Measurements from ENCODE around the gene FBF1. TPM values are rescaled to one million over a fixed set of nuclear protein-coding genes. Genes with fewer than 3 reads are reported as not detected.

Gene FBF1
- polyA plus RNA-seq, 1 donor from 2014 or later = 13.5 TPM

DNA sequence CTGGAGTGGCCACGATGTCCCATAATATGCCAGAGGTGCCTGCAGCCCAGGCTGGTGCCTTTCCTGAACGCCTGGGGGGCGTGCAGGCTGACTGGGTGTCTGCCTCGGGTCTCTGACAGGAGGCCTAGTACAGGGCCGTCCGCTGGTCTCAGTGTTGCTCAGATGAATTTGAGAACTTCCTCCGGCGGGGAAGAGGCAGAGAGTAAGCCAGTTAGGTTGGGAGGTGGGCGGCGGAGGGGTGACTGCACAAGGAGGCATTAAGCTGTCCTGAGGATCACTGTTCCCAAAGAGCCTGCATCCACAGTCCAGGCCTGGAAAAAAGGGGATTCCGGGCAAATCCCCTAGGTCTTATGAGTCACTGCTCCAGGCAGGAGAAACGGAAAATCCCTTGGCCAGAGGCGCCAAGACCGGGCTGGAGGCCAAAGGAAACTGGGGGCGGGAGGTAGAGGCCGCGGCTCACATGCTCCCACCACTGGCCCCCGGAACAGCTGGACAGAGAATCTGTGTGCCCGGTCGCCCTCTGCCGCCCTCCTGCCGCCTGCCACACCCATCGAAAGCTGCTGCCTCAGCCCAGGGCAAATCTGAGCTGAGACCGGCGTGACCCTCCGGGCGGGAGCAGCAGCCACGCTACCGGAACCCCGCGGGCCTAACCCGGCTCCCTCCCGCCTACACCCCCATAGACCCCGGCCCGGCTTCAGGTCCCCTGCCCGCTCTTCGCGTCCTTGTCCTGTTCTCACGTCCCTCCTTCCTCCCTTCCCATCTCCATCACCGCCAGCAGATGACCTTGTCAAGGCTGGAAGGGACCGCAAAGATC is 63.7 kb downstream of the FBF1 start:
- Histone ChIP-seq H3F3A (ENCODE audit: insufficient read depth, low read length, poor library complexity, severe bottlenecking) (no peaks in the 10 kb centered on the region), H3K9ac (ENCODE audit: low read length) (no peak overlapping the region), H2AFZ (ENCODE audit: low read depth, low read length) (no peak overlapping the region), H3K79me2 (replicated peaks; ENCODE audit: insufficient read depth, low read length) (no peaks in the 10 kb centered on the region), H3K4me2 (ENCODE audit: low read length) (no peak overlapping the region), H3K9me2 (ENCODE audit: insufficient read depth, low read length) (no peaks in the 10 kb centered on the region), H3K4me3 (ENCODE audit: low read length) (peak overlapping the region; percentile 58), H3K27me3 (ENCODE audit: insufficient read depth, low read depth, low read length) (peaks cover 46% of the 10 kb centered on the region), H3K9me3 (ENCODE audit: low read length) (no peaks in the 10 kb centered on the region), H3K36me3 (ENCODE audit: insufficient read depth, low read length) (no peaks in the 10 kb centered on the region), H4K20me1 (ENCODE audit: insufficient read depth) (no peaks in the 10 kb centered on the region), H3K27ac (ENCODE audit: low read length) (no peak overlapping the region)
- no peak for TF ChIP-seq MXI1 (conservative IDR thresholded peaks at IDR 0.05; ENCODE audit: poor library complexity, severe bottlenecking)

DNA sequence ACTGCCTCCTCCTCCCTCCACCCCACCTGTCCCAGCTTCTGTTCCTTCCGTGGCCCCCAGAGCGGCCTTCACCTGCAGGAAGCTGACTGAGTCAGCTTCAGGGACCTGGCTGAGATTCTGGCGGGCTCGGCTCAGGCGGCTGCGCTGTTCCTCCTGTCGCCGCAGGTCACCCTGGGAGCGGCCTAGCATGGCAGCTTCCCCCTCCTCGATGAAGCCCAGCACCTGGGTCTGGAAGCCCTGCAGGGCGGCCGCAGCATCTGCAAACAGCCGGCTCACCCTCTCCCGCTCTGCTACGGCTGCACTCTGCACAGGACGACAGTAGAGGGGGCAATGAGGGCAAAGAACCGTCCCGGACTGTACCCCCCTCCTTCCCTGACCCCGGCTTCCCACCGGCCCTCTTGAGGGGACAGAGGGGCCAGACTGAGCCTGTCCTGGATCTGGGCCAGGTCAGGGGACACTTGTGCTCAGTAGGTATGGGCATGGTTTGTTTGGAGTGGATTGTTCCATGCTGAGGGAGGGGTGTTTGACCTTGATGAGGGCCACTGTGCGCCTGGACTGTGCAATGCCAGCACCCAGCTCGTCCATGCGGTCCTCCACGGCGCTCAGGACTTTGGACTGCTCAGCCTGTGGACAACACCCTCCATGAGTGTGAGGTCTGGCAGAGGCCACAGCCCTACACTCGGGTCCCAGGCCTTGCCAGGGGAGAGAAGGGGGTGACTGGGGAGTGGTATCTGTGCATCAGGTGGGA is 64.5 kb downstream of the FBF1 start:
- Histone ChIP-seq H3F3A (ENCODE audit: insufficient read depth, low read length, poor library complexity, severe bottlenecking) (no peaks in the 10 kb centered on the region), H3K36me3 (ENCODE audit: insufficient read depth, low read length) (no peaks in the 10 kb centered on the region), H3K9me3 (ENCODE audit: low read length) (no peaks in the 10 kb centered on the region), H3K4me2 (ENCODE audit: low read length) (no peak overlapping the region), H3K9ac (ENCODE audit: low read length) (no peak overlapping the region), H4K20me1 (ENCODE audit: insufficient read depth) (no peaks in the 10 kb centered on the region), H3K27ac (ENCODE audit: low read length) (no peak overlapping the region), H3K4me3 (ENCODE audit: low read length) (no peak overlapping the region), H3K79me2 (replicated peaks; ENCODE audit: insufficient read depth, low read length) (no peaks in the 10 kb centered on the region), H2AFZ (ENCODE audit: low read depth, low read length) (no peak overlapping the region), H3K27me3 (ENCODE audit: insufficient read depth, low read depth, low read length) (peaks cover 46% of the 10 kb centered on the region), H3K9me2 (ENCODE audit: insufficient read depth, low read length) (no peaks in the 10 kb centered on the region)
- no peak for TF ChIP-seq TAF1 (IDR thresholded peaks at IDR 0.05; ENCODE audit: low read depth)
- TF ChIP-seq, protein P1, sequence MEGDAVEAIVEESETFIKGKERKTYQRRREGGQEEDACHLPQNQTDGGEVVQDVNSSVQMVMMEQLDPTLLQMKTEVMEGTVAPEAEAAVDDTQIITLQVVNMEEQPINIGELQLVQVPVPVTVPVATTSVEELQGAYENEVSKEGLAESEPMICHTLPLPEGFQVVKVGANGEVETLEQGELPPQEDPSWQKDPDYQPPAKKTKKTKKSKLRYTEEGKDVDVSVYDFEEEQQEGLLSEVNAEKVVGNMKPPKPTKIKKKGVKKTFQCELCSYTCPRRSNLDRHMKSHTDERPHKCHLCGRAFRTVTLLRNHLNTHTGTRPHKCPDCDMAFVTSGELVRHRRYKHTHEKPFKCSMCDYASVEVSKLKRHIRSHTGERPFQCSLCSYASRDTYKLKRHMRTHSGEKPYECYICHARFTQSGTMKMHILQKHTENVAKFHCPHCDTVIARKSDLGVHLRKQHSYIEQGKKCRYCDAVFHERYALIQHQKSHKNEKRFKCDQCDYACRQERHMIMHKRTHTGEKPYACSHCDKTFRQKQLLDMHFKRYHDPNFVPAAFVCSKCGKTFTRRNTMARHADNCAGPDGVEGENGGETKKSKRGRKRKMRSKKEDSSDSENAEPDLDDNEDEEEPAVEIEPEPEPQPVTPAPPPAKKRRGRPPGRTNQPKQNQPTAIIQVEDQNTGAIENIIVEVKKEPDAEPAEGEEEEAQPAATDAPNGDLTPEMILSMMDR (IDR thresholded peaks at IDR 0.05; ENCODE audit: poor library complexity, severe bottlenecking) = no peak
- no peak for TF ChIP-seq EZH2 (IDR thresholded peaks at IDR 0.05; ENCODE audit: borderline replicate concordance, insufficient read depth, low read length, poor library complexity, severe bottlenecking)
- TF ChIP-seq, protein P2, sequence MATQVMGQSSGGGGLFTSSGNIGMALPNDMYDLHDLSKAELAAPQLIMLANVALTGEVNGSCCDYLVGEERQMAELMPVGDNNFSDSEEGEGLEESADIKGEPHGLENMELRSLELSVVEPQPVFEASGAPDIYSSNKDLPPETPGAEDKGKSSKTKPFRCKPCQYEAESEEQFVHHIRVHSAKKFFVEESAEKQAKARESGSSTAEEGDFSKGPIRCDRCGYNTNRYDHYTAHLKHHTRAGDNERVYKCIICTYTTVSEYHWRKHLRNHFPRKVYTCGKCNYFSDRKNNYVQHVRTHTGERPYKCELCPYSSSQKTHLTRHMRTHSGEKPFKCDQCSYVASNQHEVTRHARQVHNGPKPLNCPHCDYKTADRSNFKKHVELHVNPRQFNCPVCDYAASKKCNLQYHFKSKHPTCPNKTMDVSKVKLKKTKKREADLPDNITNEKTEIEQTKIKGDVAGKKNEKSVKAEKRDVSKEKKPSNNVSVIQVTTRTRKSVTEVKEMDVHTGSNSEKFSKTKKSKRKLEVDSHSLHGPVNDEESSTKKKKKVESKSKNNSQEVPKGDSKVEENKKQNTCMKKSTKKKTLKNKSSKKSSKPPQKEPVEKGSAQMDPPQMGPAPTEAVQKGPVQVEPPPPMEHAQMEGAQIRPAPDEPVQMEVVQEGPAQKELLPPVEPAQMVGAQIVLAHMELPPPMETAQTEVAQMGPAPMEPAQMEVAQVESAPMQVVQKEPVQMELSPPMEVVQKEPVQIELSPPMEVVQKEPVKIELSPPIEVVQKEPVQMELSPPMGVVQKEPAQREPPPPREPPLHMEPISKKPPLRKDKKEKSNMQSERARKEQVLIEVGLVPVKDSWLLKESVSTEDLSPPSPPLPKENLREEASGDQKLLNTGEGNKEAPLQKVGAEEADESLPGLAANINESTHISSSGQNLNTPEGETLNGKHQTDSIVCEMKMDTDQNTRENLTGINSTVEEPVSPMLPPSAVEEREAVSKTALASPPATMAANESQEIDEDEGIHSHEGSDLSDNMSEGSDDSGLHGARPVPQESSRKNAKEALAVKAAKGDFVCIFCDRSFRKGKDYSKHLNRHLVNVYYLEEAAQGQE (IDR thresholded peaks at IDR 0.05; ENCODE audit: borderline replicate concordance) = no peak
- TF ChIP-seq SMC3 (conservative IDR thresholded peaks at IDR 0.05; ENCODE audit: poor library complexity) = no peak
- TF ChIP-seq POLR2AphosphoS5 (IDR thresholded peaks at IDR 0.05) = no peak
- TF ChIP-seq RAD21 (conservative IDR thresholded peaks at IDR 0.05) = no peak
- TF ChIP-seq EP300 (conservative IDR thresholded peaks at IDR 0.05; ENCODE audit: poor library complexity, severe bottlenecking) = no peak
- TF ChIP-seq MXI1 (conservative IDR thresholded peaks at IDR 0.05; ENCODE audit: poor library complexity, severe bottlenecking) = no peak
